Measurements from ENCODE around the gene ERVH48-1. TPM values are rescaled to one million over a fixed set of nuclear protein-coding genes. Genes with fewer than 3 reads are reported as not detected.
"Not testable (repeated sequence)": the region's sequence is repeated elsewhere in the genome, so short reads cannot be mapped to it uniquely, and the experiment has no call there.

Gene ERVH48-1
- total RNA-seq, 1 experiment from 2014 or later, result 14.7 TPM

GRCh38 chr21:42939582-42940413, 14.4 kb upstream of the ERVH48-1 start (continued):
- no peak for TF ChIP-seq HMGA2 (CRISPR knock-in tag; IDR thresholded peaks at IDR 0.05)
- TF ChIP-seq, protein P1, sequence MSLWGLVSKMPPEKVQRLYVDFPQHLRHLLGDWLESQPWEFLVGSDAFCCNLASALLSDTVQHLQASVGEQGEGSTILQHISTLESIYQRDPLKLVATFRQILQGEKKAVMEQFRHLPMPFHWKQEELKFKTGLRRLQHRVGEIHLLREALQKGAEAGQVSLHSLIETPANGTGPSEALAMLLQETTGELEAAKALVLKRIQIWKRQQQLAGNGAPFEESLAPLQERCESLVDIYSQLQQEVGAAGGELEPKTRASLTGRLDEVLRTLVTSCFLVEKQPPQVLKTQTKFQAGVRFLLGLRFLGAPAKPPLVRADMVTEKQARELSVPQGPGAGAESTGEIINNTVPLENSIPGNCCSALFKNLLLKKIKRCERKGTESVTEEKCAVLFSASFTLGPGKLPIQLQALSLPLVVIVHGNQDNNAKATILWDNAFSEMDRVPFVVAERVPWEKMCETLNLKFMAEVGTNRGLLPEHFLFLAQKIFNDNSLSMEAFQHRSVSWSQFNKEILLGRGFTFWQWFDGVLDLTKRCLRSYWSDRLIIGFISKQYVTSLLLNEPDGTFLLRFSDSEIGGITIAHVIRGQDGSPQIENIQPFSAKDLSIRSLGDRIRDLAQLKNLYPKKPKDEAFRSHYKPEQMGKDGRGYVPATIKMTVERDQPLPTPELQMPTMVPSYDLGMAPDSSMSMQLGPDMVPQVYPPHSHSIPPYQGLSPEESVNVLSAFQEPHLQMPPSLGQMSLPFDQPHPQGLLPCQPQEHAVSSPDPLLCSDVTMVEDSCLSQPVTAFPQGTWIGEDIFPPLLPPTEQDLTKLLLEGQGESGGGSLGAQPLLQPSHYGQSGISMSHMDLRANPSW (CRISPR knock-in tag; conservative IDR thresholded peaks at IDR 0.05; ENCODE audit: low read depth), result no peak
- TF ChIP-seq, protein P2, sequence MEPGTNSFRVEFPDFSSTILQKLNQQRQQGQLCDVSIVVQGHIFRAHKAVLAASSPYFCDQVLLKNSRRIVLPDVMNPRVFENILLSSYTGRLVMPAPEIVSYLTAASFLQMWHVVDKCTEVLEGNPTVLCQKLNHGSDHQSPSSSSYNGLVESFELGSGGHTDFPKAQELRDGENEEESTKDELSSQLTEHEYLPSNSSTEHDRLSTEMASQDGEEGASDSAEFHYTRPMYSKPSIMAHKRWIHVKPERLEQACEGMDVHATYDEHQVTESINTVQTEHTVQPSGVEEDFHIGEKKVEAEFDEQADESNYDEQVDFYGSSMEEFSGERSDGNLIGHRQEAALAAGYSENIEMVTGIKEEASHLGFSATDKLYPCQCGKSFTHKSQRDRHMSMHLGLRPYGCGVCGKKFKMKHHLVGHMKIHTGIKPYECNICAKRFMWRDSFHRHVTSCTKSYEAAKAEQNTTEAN (CRISPR knock-in tag; IDR thresholded peaks at IDR 0.05), result no peak

DNA sequence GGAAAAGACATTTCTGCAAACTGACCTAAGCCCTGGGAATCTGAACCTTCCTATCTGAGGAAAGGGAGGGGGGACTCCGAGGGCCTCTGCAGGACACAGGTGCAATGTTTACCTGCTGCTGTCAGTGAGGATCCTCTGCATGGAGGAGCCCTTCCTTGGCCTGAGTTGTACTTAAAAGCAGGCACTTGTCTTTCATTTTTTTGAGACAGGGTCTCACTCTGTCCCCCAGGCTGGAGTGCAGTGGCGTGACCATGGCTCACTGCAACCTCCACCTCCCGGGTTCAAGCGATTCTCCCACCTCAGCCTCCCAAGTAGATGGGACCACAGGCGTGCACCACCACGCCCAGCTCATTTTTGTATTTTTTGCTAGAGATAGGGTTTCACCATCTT, 13.2 kb upstream of the ERVH48-1 start:
- peak; percentile 62 for ATAC-seq
- POLR2A ChIA-PET; DNase-seq (ENCODE audit: low spot score); H3K36me3 Mint-ChIP-seq; H3K9me3 Mint-ChIP-seq; H3K4me3 Mint-ChIP-seq; H3K27me3 Mint-ChIP-seq (ENCODE audit: low read depth): not testable (repeated sequence)
- peaks cover 51% of the 10 kb centered on the region for H3K4me1 Mint-ChIP-seq
- H3K27ac Mint-ChIP-seq, result peak overlapping the region; percentile 73
- CTCF ChIA-PET, result interaction anchor here (0.6 to 1.3 kb wide), 3 partner anchors 44 to 60 kb away, joined by 3 to 4 read pairs (median 3); no protein-coding TSS in a partner anchor

DNA sequence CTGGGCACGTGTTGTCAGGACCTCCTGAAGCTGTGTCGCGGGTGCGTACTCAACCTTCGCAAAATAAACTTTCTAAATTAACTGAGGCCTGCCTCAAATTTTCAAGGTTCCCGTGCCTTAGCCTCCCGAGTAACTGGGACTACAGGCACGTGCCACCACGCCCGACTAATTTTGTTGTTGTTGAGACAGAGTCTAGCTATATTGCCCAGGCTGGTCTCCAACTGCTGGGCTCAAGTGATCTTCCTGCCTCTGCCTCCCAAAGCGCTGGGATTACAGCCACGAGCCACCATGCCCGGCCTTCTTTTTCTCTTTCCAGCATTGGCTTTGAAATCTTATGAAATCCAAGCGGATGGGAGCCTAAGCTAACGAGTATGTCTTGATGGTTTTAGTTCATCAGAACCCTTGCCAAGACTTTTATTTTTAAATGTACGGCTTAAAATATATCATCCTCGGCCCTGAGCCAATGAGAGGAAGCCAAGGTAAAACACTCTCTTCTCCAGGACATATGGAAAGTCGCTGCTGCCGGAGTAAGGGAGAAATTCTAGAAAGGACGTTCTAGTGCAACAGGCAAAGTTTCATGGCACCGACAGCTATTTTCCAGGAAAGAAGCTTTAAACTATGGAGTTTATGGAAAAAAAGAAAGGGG, 12.7 kb upstream of the ERVH48-1 start:
- ChIA-PET POLR2A (interaction anchor here (0.7 kb wide), 1 partner anchor 21 kb away, joined by 3 read pairs; no protein-coding TSS in a partner anchor), CTCF (interaction anchor here (0.6 to 1.3 kb wide), 2 partner anchors 44 to 55 kb away, joined by 3 read pairs; no protein-coding TSS in a partner anchor)
- DNase-seq (ENCODE audit: low spot score), result no peak
- Mint-ChIP-seq H3K36me3 (peaks cover 6% of the 10 kb centered on the region), H3K4me3 (no peak overlapping the region), H3K4me1 (peaks cover 55% of the 10 kb centered on the region), H3K27me3 (ENCODE audit: low read depth) (no peaks in the 10 kb centered on the region), H3K9me3 (peaks cover 6% of the 10 kb centered on the region; the same call in 1 of the 2 replicates), H3K27ac (peak overlapping the region; percentile 94)
- TF ChIP-seq MYBL2 (CRISPR knock-in tag; IDR thresholded peaks at IDR 0.05) (no peak), NR3C1 (CRISPR knock-in tag; conservative IDR thresholded peaks at IDR 0.05; ENCODE audit: low read depth) (no peak), ZNF121 (CRISPR knock-in tag; IDR thresholded peaks at IDR 0.05) (peak; percentile 69; the same call in 1 of the 2 replicates), EMX1 (CRISPR knock-in tag; IDR thresholded peaks at IDR 0.05) (no peak), ATF2 (CRISPR knock-in tag; IDR thresholded peaks at IDR 0.05; ENCODE audit: borderline replicate concordance, low read depth) (no peak), FOXP1 (CRISPR knock-in tag; IDR thresholded peaks at IDR 0.05; ENCODE audit: borderline replicate concordance) (no peak)
- TF ChIP-seq, protein P3, sequence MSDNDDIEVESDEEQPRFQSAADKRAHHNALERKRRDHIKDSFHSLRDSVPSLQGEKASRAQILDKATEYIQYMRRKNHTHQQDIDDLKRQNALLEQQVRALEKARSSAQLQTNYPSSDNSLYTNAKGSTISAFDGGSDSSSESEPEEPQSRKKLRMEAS (CRISPR knock-in tag; IDR thresholded peaks at IDR 0.05), result no peak
- TF ChIP-seq, protein P4, sequence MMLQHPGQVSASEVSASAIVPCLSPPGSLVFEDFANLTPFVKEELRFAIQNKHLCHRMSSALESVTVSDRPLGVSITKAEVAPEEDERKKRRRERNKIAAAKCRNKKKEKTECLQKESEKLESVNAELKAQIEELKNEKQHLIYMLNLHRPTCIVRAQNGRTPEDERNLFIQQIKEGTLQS (CRISPR knock-in tag; conservative IDR thresholded peaks at IDR 0.05), result no peak
- no peak for ATAC-seq

Measured in WTC11 (cell line).